Measurements from ENCODE around the gene EYA2. TPM values are rescaled to one million over a fixed set of nuclear protein-coding genes. Genes with fewer than 3 reads are reported as not detected.

EYA2 gene
- total RNA-seq, 4 donors from 2014 or later: 2.0 to 11.0 (median 5.6) TPM

DNA sequence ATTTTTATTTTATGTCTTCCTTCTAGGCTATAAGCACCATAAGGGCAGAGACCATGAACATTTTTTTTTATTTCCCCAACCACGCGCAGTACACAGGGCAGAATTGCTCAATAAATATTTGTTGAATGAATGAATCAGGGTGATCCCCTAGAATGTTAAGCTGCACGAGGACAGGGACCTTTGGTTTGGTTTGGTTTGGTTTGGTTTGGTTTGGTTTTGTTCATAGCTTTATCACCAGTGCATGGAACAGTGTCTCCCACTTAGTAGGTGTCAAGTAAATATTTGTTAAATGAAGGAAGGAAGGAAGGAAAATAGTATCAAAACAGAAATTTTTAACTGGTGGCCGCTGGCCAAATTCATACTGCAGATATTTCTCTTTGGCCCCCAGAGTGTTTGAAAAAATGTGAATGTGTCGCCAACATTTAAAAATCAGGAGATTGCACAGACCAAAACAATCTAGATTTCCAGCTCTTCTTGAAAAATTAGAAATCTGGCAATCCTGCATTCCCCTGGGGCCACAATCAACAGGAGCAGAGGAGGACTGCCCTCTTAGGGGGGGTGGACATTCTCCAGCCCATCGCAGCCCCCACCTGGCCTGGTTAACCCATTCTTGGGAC lies 205.3 kb downstream of the EYA2 start:
- H3K4me3 ChIP-seq: no peak overlapping the region
- peak overlapping the region; percentile 36 to 68 for H3K27ac ChIP-seq
- no peaks in the 10 kb centered on the region for H3K4me1 ChIP-seq
- H3K36me3 ChIP-seq: no peaks in the 10 kb centered on the region
- no peaks in the 10 kb centered on the region for H3K27me3 ChIP-seq
- TF ChIP-seq, protein P1, sequence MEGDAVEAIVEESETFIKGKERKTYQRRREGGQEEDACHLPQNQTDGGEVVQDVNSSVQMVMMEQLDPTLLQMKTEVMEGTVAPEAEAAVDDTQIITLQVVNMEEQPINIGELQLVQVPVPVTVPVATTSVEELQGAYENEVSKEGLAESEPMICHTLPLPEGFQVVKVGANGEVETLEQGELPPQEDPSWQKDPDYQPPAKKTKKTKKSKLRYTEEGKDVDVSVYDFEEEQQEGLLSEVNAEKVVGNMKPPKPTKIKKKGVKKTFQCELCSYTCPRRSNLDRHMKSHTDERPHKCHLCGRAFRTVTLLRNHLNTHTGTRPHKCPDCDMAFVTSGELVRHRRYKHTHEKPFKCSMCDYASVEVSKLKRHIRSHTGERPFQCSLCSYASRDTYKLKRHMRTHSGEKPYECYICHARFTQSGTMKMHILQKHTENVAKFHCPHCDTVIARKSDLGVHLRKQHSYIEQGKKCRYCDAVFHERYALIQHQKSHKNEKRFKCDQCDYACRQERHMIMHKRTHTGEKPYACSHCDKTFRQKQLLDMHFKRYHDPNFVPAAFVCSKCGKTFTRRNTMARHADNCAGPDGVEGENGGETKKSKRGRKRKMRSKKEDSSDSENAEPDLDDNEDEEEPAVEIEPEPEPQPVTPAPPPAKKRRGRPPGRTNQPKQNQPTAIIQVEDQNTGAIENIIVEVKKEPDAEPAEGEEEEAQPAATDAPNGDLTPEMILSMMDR (IDR thresholded peaks at IDR 0.05): no peak
- no peak for TF ChIP-seq POLR2A (IDR thresholded peaks at IDR 0.05)
- intact Hi-C loops (cut with DNase I; ENCODE audit: low total_unique reads): no loop called here
- DNase-seq: peak; percentile 60 to 75
- H3K9me3 ChIP-seq: peaks cover 0 to 5% of the 10 kb centered on the region in 2 donors

- Histone ChIP-seq H3K4me3 (no peak overlapping the region), H3K27me3 (no peaks in the 10 kb centered on the region), H3K36me3 (no peaks in the 10 kb centered on the region), H3K4me1 (no peaks in the 10 kb centered on the region), H3K27ac (no peak overlapping the region), H3K9me3 (peaks cover 0 to 5% of the 10 kb centered on the region in 2 donors)
- no peak for DNase-seq
- intact Hi-C loops (cut with DNase I; ENCODE audit: low total_unique reads): no loop called here
- TF ChIP-seq, protein P1 (IDR thresholded peaks at IDR 0.05): no peak
- no peak for TF ChIP-seq POLR2A (IDR thresholded peaks at IDR 0.05)
These were observed 208.0 kb downstream of the EYA2 start for GRCh38 chr20:47102629-47103028.

DNA sequence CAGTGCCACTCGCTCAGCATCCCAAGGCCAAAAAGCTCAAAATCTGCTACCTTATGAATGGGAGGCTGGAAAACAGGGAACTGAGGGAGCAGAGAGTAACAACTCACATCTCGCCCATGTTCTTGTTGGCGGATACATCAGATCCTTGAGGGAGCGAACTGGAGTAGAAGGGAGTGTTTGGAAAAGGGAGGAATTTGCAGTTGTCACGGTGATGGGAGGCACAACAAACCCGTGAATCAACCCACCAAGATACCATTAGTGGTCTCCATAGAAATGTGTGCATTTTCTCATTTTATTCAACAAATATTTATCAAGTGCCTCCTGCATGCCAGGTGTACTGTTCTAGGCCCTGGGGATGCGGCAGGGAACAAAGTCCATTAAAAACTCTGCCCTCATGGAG lies 212.1 kb downstream of the EYA2 start:
- no peak overlapping the region for H3K4me3 ChIP-seq
- no peak for DNase-seq
- H3K27ac ChIP-seq: no peak overlapping the region
- no peaks in the 10 kb centered on the region for H3K36me3 ChIP-seq
- intact Hi-C loops (cut with DNase I; ENCODE audit: low total_unique reads): no loop called here
- no peaks in the 10 kb centered on the region for H3K4me1 ChIP-seq
- no peaks in the 10 kb centered on the region for H3K27me3 ChIP-seq
- no peak for TF ChIP-seq POLR2A (IDR thresholded peaks at IDR 0.05)
- H3K9me3 ChIP-seq: peaks cover 0 to 5% of the 10 kb centered on the region in 2 donors

DNA sequence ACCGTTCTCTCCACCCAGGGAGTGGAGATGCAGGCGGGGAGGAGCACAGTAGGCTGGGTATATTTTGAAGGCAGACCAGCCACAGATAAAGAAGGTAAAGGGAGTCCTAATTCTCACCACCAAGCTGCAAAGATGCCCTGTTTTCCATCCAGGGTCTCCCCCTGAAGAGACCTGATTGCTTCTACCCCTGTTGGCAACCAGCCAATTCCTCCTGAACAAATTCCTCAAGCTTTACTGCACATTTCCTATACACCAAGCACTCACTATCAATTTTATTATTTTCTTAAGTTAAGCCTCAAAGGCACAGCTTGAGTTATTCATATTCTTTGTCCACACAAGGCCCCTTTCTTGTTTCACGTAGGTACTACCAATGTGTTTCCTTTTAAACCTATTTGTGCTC lies 214.4 kb downstream of the EYA2 start:
- Histone ChIP-seq H3K9me3 (no peaks in the 10 kb centered on the region), H3K4me1 (no peaks in the 10 kb centered on the region), H3K27ac (no peak overlapping the region), H3K4me3 (no peak overlapping the region), H3K36me3 (no peaks in the 10 kb centered on the region), H3K27me3 (no peaks in the 10 kb centered on the region)
- intact Hi-C loops (cut with DNase I; ENCODE audit: low total_unique reads): no loop called here
- no peak for DNase-seq
- TF ChIP-seq, protein P1 (IDR thresholded peaks at IDR 0.05): no peak
- no peak for TF ChIP-seq POLR2A (IDR thresholded peaks at IDR 0.05)

DNA sequence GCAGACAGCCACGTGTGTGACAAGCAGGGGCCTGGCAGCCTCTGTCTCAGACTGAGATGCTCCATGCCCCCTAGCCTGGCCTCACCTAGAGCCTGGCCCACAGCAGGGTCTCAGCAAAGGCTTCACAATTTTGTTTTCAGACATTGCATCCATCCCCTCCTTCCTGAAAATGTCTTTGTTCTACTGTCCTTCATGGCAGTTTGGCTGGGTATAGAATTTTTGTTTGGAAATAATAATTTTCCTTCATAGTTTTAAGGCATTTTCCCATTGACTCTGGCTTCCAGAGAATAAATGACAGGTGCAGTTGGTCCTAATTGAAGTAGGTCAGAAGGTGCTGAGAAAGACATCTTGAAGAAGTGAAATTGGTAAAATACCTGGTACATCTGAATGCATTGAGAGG lies 216.2 kb downstream of the EYA2 start:
- Histone ChIP-seq H3K36me3 (no peaks in the 10 kb centered on the region), H3K27ac (no peak overlapping the region), H3K4me3 (no peak overlapping the region), H3K9me3 (no peaks in the 10 kb centered on the region), H3K4me1 (no peaks in the 10 kb centered on the region), H3K27me3 (no peaks in the 10 kb centered on the region)
- intact Hi-C loops (cut with DNase I; ENCODE audit: low total_unique reads): no loop called here
- no peak for DNase-seq
- TF ChIP-seq, protein P1 (IDR thresholded peaks at IDR 0.05): no peak
- TF ChIP-seq POLR2A (IDR thresholded peaks at IDR 0.05): no peak

GRCh38 chr20:47111576-47111975 lies 216.9 kb downstream of the EYA2 start:
- no peak for DNase-seq
- Histone ChIP-seq H3K36me3 (no peaks in the 10 kb centered on the region), H3K9me3 (no peaks in the 10 kb centered on the region), H3K27ac (no peak overlapping the region), H3K4me1 (no peaks in the 10 kb centered on the region), H3K4me3 (no peak overlapping the region), H3K27me3 (no peaks in the 10 kb centered on the region)
- intact Hi-C loops (cut with DNase I; ENCODE audit: low total_unique reads): no loop called here
- no peak for TF ChIP-seq POLR2A (IDR thresholded peaks at IDR 0.05)
- TF ChIP-seq, protein P1 (IDR thresholded peaks at IDR 0.05): no peak
